Activated T-cell treated with anti-CD3 and anti-CD28 coated beads for 1 hour (primary cell): Measurements from ENCODE around the gene NRIP2.
"Not testable (repeated sequence)": the region's sequence is repeated elsewhere in the genome, so short reads cannot be mapped to it uniquely, and the experiment has no call there.

Experiments used
- DNase-seq: peaks from one replicate; pipeline ENCODE4 v3.0.0-alpha.2; 2020; ENCODE audit warnings: low read depth

The NRIP2 gene, protein sequence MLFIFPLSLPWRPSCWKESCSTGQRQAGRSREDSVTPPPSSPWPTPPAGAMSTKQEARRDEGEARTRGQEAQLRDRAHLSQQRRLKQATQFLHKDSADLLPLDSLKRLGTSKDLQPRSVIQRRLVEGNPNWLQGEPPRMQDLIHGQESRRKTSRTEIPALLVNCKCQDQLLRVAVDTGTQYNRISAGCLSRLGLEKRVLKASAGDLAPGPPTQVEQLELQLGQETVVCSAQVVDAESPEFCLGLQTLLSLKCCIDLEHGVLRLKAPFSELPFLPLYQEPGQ

GRCh38 chr12:2834581-2835491, at the start of gene NRIP2:
NRIP2 (minus strand) TSS chr12:2835035; CDS start chr12:2834983, 52 bp downstream.
- no peak for DNase-seq

- DNase-seq = no peak
These were observed 45.0 kb upstream of the NRIP2 start for GRCh38 chr12:2879853-2880252.

DNA sequence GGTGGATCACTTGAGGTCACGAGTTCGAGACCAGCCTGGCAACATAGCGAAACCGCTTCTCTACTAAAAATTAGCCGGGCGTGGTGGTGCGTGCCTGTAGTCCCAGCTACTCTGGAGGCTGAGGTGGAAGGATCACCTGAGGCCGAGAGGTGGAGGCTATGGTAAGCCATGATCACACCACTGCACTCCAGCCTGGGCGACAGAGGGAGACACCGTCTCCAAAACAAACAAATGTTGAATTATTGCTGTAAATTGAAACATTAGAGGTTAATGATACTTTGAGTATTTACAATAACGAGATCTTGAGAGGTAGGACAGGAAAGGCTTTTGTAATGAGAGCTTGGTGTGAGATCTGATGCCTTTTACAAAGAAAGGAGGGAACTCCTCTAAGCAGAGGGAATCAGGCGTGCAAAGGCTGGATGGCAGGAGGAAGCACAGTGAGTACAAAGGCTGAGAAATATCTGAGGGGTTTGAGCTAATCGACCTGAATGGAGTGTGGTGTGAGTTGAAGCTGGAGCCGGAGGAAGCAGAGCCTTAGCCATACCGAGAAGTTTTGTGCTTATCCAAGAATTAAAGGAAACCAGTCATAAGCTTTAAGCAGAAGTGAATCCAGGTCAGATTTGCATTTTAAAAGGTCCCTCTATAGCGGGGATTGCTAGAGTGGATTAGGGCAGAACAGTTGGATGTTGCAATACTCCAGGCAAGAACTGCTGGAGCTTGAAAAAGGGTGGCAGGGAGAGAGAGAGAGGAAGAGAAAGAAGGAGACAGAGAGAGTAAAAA, 43.3 kb upstream of the NRIP2 start:
- DNase-seq = no peak

- peak; percentile 79 for DNase-seq
These were observed 42.5 kb upstream of the NRIP2 start, which contains the start of the genes FOXM1 and RHNO1 for GRCh38 chr12:2877047-2877952. FOXM1 (minus strand) TSS chr12:2877174; CDS start chr12:2874478, 2,696 bp downstream. RHNO1 (plus strand) TSS chr12:2877223; CDS start chr12:2885367, 8,144 bp downstream.

DNA sequence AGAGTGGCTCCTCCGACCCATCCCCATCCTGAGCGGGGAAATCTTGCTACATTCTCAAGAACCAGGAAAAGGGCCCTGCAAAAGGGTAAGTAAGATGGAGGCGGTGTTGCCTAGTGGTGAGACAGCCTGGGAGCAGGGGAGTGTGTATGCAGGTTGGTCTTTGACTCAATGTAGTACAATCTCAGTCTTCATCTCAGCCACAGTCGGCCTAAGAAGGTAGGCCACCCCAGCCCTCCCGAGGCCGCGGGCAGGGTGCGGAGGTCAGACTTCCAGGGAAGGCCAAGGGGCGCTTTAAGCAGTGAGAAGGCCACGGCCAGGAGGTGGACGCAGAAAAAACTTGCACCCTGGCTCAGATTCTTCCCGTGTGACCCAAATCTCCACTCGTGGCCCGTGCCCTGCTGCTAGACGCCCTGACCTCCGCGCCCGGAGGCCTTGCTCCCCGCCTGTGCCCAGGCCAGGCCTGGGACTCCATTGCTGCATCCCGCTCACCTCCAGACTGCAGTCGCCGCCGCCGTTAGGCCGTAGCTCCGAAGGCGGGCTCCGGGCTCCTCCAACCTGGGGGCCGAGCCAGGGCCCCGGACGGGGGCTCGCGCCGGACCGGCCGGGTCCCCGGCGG, 41.7 kb upstream of the NRIP2 start:
- no peak for DNase-seq

DNA sequence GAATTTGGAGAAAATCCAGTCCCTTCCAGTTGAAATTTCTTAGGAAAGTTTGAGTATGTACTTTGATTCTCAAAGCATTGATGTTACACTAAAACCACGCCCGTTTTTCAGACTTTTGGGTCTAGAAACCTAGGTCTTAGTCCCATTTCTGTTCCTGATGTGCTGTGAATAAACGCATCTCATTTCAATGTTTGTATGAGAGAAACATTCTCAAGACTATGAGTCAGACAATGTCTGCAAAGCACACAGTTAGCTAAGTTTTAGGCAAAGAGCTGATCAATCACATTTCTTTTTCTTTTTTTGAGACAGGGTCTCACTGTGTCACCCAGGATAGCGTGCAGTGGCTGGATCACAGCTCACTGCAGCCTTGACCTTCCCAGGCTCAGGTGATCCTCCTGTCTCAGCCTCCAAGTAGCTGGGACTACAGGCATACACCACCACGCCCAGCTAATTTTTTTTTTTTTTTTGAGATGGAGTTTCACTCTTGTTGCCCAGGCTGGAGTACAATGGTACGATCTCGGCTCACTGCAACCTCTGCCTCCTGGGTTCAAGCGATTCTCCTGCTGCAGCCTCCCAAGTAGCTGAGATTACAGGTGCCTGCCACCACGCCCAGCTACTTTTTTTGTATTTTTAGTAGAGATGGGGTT, 34.3 kb upstream of the NRIP2 start:
- not testable (repeated sequence) for DNase-seq

DNA sequence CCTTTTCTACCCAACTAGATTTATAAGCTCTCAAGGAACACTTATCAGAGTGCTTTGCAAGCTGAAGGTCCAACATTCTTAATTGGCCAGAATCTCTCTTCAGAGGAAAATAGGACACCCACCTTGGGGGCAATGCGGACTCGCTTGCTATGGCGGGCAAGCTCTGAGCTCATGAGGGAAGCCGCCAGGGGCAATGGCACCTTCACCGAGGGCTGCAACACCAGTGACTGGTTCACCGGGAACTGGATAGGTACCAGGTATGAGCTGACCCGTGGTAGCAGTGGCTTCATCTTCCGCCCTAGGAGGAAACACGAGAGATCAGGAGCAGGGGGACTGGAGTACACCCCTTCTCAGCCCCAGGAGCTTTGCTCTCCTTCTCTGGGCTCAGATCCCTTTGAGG, 29.4 kb upstream of the NRIP2 start:
- DNase-seq = no peak

DNA sequence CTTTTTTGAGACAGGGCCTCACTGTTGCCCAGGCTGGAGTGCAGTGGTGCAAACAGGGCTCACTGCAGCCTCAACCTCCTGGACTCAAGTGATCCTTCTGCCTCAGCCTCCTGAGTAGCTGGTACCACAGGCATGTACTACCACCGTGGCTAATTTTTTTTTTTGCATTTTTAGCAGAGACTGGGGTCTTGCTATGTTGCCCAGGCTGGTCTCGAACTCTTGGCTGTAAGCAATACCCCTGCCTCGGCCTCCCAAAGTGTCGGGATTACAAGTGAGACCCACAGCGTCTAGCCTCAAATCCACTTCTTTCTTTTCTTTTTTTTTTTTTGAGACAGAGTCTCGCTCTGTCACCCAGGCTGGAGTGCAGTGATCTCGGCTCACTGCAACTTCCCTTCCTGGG, 28.6 kb upstream of the NRIP2 start:
- not testable (repeated sequence) for DNase-seq

GRCh38 chr12:2862876-2863275, 28.0 kb upstream of the NRIP2 start:
- DNase-seq = no peak

DNA sequence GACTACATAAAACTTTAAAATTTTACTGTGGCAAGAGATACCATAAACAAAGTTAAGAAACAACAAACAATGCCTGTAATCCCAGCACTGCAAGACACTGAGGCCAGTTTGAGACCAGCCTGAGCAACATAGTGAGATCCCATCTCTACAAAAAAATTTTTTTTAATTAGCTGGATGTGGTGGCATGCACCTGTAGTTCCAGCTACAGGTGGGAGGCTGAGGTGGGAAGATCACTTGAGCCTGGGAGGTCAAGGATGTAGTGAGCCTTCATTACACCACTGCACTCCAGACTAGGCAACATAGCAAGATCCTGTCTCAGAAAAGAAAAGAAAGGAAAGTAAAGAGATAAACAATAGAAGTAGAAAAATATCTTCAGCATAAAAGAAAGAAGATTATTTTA, 25.3 kb upstream of the NRIP2 start:
- DNase-seq = no peak

DNA sequence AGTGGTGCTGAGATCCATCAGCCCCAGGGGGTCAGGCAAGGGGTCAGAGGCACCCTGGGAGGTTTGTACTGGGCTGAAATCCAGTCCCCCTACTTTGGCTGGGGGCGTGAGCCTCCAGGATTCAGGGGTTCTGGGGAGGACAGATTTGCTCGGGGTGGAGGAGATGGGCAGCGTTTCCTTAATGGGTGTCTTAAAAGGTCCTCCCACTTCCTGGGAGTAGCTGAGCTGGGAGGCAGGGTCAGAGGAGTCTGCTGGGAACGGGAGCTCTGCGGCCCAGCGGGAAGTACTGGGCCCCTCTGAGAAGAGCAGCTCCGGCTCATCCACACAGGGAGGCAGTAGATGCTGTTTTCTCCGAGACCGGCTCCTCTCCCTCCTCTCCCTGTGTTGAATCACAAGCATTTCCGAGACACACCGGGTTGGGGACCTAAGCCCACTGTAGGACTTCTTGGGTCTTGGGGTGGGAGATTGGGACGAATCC, 24.1 kb upstream of the NRIP2 start:
- DNase-seq = no peak

- no peak for DNase-seq
These were observed 23.5 kb upstream of the NRIP2 start for GRCh38 chr12:2858334-2858733.

- DNase-seq = no peak
These were observed 22.7 kb upstream of the NRIP2 start for GRCh38 chr12:2857576-2857975.

DNA sequence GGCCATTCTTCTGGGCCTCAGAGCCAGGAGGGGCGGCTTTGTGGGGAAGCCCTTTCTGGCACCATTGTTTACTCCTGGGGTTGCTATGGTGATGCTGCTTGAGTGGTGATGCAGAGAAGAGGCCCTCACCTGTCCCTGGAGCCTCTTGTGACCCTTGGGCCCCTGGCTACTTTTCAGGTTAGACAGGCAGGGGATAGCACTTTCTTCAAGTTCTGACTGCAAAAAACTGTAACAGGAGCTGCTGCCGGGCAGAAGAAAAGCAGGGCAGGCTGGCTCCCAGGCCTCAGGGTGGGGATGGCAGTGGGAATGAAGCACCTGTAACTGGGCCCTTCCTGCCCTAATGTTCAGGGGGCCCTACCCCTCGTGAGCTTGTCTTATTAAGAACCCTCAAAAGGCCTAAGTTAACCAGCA, 22.2 kb upstream of the NRIP2 start, which contains the start of gene TEX52:
TEX52 (minus strand) TSS at position 19 of the 411 bp plus-strand sequence; CDS start at position 6, 13 bp downstream.
- DNase-seq = no peak

DNA sequence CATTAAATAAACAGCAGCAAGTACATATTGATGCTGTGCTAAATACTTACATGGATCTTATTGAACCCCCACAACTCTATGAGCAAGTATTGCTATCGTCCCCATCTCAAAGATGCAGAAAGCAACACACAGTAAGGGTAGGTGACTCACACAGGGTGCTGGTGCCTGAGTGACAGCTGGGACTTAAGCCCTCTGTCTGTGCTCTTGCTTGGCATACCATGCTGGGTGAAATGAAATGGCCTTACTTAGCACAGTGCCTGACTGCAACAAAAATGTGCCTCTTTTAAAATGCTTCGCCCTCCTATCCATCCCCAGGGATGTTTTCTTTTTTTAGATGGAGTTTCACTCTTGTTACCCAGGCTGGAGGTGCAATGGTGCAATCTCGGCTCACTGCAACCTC, 21.2 kb upstream of the NRIP2 start:
- DNase-seq = no peak

DNA sequence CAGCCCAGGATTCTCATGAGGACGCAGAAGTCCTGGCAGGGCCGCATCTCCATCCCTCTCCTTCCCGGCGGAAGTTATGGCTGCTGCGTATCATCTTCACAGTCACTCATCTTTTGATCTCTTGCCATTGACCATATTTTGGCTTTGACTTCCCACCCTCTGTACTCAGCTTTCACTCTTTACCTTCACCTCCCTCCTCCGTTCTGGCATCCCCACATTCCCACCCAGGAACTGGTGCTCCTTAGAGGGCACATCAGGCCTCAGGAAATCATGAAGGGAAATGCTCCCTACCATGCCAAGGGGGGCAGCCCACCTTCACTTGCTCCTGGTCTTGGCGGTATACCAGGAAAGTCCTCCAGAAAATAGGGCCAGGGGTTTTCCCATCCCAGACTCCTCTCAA, 20.7 kb upstream of the NRIP2 start:
- DNase-seq = no peak

DNA sequence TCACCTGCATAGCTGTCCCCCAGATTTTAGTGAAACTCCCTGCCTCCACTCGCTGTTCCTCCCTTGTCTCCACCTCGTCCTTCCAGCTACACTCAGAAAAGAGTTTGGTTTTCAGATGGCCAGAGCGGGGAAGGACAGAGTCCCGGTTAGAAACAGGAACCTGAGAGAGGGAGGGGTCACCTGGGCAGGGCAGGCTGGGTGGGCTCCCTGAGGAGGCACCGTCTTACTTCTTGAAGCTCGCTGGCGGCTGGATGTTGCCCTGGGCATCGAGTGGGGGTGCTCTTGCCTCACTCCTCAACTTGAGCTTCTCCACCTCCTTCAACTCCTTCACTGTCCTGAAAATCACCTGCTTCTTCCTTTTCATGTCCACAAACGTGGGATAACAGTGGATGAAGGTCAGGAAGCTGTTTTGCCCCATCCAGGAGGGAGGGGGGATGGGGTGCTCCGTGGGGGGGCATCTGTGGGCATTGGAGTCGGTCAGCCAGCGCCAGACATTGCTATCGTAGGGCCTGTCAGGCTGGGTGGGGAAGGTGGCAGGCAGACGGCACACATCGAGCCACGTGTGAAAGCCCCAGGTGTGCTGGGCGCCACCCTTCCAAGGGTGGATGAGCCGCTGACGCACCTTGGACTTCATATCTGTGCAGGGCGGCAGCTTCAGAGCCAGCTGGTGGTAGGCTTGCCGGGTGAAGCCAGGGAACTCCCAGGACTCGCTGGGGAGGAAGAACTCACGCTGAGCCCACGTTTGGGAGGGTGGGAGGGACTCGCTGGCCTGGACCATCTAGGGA, 20.0 kb upstream of the NRIP2 start:
- DNase-seq = no peak

DNA sequence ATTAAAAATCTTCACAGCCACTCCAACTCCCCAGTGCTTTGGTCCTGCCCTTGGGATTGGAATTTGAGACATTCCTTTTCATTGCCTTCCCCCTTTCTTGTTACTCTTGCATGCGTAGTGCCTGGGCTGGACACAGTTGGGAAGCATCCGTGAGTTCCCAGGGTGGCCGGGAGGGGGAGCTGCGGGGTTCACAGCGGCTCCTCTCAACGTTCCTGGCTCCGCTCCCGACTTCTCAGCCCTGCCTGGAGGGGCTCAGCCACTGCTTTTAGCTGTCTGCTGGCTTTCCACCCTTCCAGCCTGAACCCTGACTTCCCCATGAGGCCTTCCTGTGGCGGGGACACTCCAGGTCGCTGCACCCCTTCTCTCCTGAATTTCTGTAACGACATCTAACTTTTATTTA, 18.8 kb upstream of the NRIP2 start:
- DNase-seq = peak; percentile 31

DNA sequence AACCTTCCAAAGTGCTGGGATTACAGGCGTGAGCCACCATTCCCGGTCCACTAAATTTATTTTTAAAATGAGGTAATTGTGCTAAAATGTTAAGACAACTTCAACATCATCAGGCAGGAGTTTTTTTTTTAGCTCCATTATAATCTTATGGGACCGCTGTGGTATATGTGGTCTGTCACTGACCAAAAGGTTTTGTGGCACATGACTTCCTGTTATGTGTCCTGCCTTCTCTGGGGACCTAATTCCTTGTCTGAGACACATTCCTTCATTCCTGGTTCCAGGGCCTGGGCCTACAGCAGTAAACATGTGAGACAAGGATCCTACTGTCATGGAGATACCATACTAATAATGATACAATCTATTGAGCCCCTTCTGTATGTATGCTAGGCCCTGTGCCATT, 17.1 kb upstream of the NRIP2 start:
- DNase-seq = no peak
